H1 (cell line): ENCODE results near the gene MUC22. TPM values are rescaled to one million over a fixed set of nuclear protein-coding genes. Genes with fewer than 3 reads are reported as not detected.

ENCODE experiments used
- ASH2L ChIP-seq: fragments of 200-600, 300-600 bp; sonication (generic); IDR thresholded peaks from one replicate; pipeline ENCODE4 v1.7.1; 2017; ENCODE audit warnings: low read length
- BRCA1 ChIP-seq: IDR thresholded peaks from 2 replicates; pipeline ENCODE4 v1.6.1; 2012; ENCODE audit warnings: low read depth, low read length, improper control_type of control experiment
- EGR1 ChIP-seq: IDR thresholded peaks from 2 replicates; pipeline ENCODE4 v1.6.1; 2011; ENCODE audit warnings: low read depth, low read length, borderline replicate concordance
- GABPA ChIP-seq: IDR thresholded peaks from 2 replicates; pipeline ENCODE4 v1.6.1; 2011; ENCODE audit warnings: mild to moderate bottlenecking, low read length, moderate library complexity, borderline replicate concordance; ENCODE audit not compliant: insufficient read depth
- HDAC6 ChIP-seq: IDR thresholded peaks from one replicate; pipeline ENCODE4 v1.7.1; 2012; ENCODE audit warnings: low read depth, mild to moderate bottlenecking, inconsistent platforms, low read length, moderate library complexity
- KDM4A ChIP-seq: IDR thresholded peaks from one replicate; pipeline ENCODE4 v1.7.1; 2012; ENCODE audit warnings: low read depth, mild to moderate bottlenecking, moderate library complexity, low read length, inconsistent platforms; ENCODE audit not compliant: severe bottlenecking
- POLR2A ChIP-seq, 2 experiments: IDR thresholded peaks; 1 replicate in 1 of 2; 2 replicates in 1 of 2; pipeline ENCODE4 v1.6.1; 2011; ENCODE audit warnings: low read depth in 2 of 2, low read length in 2 of 2, mild to moderate bottlenecking in 2 of 2; ENCODE audit errors: control extremely low read depth in 1 of 2
- RXRA ChIP-seq: IDR thresholded peaks from 2 replicates; pipeline ENCODE4 v1.6.1; 2011; ENCODE audit warnings: low read depth, mild to moderate bottlenecking, low read length, moderate library complexity; ENCODE audit not compliant: insufficient read depth
- polyA plus RNA-seq, 7 experiments: library from polyadenylated mRNA; depleted of rRNA in 3 of 7; stranded (reverse) in 5 of 7; unstranded in 2 of 7; fragments of >200 nt in 5 of 7; fragments of 200-250 nt in 2 of 7; gene quantifications; 1 replicate in 5 of 7; 2 replicates in 1 of 7; 4 replicates in 1 of 7; pipeline versions ENCODE4 v1.2.1 to v1.2.3, GENCODE V29; 2011 to 2013; ENCODE audit warnings: missing spikeins in 2 of 7, mixed read lengths in 2 of 7
- total RNA-seq: library from RNA; stranded (reverse); fragmentation: NEBNext Ultra II Directional; extraction: Animal tissue kit (Norgen Biotek cat#: 25700); gene quantifications from 2 replicates; pipeline ENCODE4 v1.2.1, GENCODE V29; 2021

Gene MUC22
- total and polyA plus RNA-seq, 2 of the 8 experiments (the other 6 are each of a cell fraction or from before 2014, with no cell fraction given), result 0.02 TPM; not detected in 1

DNA sequence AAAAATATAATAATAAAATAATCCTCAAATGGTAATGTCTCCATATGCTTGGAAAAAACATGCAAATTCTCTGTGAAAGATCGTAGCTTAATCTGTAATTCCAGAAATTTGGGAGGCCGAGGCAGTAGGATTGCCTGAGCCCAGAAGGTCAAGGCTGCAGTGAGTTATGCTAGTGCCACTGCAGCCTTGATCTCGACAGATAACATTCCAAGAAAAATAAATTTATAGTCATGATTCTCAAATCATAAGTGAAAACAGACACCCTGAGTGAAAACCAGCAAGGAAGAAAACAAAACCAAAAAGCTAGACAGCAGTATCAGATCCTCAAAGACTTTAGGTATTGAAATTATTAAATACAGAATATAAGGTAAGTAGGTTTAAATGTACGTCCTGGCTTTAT is 30.6 kb upstream of the MUC22 start (continued):
- TF ChIP-seq KDM4A (no peak), POLR2A (IDR thresholded peaks at IDR 0.05; ENCODE audit: control extremely low read depth in 1 of 2, low read depth in 2 of 2, low read length in 2 of 2) (no peak), HDAC6 (no peak), BRCA1 (no peak), GABPA (no peak), ASH2L (no peak), RXRA (no peak), EGR1 (no peak)
- TF ChIP-seq, all 59 proteins: peak for 0
